CD4-positive, alpha-beta T cell treated with Interleukin-21 for 1 hour (primary cell): ENCODE data around the gene RNU1-1.
"Not testable (repeated sequence)": the region's sequence is repeated elsewhere in the genome, so short reads cannot be mapped to it uniquely, and the experiment has no call there.

Experiments used
- DNase-seq: peaks from one replicate; pipeline ENCODE4 v3.0.0-alpha.2; 2020

Gene RNU1-1

GRCh38 chr1:16521288-16521583 lies 7.2 kb upstream of the RNU1-1 start:
- DNase-seq, result no peak

GRCh38 chr1:16520435-16521287 lies 6.6 kb upstream of the RNU1-1 start:
- not testable (repeated sequence) for DNase-seq

DNA sequence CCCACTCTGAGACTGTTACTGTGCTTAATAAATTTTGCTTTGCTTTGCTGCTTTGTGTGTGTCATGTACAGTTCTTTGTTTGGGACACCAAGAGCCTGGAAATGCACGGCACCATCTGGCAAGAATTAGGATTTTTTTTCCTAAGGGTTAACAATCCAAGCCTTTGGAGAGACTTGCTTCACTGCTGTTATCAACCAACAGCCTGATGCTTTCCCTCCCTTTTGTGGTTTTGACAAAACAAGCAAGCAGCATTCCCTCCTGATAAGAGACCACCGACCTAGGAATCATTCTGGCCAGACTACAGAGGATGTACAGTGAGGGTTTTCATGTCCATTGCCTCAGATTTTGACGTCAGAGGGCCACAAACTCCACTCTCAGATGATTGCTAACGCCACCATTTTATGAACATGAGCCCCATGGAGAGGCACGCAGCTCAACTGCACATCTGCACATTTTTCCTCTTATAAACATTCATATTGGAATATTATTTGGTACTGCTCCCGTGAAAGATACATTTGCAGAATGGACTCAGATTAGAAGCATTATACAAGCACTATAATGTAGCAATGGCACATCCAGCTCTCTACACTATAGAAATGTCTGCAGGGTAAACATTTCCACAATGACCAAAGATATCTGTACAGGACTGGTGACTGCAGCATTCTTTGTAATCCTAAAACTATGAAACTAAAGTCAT lies 5.3 kb upstream of the RNU1-1 start:
- not testable (repeated sequence) for DNase-seq

DNA sequence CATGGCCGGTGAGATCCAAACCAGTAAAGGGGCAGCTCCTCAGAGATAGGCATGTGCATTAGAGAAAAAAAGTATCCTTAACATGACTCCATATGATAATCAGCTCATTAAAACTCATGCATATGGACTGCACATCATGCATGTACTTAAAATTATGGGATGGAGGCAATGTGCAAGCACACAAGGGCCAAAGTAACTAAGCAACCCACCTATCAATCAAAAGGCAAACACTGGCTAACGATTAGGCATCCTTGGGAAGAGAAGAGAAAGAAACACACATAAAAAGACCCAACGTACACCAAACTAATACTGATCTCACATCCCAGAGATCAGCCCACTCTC lies 4.8 kb upstream of the RNU1-1 start:
- DNase-seq, result not testable (repeated sequence)

GRCh38 chr1:16516694-16517410 lies 2.8 kb upstream of the RNU1-1 start:
- DNase-seq, result not testable (repeated sequence)

DNA sequence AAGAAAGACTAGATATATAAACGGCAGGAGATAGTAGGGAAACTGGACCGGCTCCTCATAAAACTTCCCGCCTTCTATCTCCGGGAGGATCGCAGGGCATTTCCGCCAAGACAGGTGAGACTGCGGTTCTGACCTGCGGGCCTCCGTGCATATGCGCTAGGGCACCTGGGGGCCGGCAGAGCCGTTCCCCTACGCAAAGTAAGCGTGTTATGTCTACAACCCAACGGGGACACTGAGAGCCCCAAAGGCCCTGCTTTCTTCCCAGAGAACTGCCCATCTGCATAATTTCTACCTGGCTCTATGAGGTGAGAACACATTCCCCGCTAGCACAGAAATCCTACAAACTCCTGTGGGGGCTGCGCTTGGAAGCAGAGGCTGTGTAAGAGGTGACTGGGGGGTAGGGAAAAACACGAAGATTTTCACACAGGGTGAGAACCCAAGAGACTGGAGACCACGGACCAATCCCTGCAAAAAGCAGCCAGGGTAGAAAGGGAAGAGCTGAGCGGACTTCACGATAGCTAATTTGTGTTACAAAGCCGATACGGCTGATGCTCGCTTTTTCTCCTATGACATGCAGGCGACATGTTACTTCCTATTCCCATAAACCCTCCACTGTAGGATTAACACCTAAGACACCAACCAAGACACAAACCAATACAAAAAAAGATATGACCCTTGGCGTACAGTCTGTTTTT lies 526 bp downstream of the RNU1-1 start:
- peak; percentile 80 for DNase-seq

- peak; percentile 51 for DNase-seq
Observed at GRCh38 chr1:16512624-16513411, 1.3 kb downstream of the RNU1-1 start.

DNA sequence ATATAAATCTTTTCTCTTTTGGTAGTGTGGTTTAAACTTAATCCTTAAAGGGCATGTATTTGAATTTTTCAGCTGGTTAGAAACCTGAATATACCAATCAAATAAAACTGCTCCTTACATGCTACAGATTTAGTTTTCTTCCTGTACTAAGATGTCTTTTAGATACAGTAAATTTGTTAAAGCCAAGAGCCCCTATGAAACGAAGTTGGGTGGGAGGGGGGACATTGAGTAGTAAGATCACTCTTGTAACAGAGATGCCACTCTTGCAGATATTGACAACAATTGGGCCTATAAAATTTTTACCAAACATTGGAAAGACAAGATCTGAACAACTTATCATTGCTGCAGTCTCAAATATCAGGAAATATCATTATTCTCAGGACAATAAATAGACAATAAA lies 2.2 kb downstream of the RNU1-1 start:
- not testable (repeated sequence) for DNase-seq

DNA sequence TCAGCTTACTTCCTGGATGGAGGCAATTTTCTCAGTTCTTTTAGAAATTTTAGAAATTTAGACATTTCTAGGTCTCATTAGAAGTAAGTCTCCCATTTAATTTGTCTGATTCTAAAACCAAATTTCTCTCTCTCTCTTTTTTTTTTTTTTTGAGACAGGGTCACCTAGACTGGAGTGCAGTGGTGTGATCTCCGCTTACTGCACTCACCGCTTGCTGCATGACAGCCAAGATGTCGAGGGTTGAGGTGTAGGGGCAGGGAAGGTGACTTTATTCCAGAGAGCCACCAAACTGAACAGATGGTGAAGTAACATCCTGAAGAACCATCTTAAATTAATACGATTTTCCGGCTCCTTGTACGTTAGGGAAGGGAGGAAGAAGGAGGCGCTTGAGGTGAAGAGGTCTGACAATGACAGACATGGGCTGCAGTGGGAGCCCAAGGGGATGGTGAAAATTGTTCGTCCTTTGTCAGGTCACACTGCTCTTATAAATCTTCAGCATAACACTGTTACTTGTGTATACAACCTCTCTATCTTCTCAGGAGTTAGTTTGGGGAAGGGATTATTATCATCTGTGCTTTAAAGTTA lies 5.1 kb downstream of the RNU1-1 start:
- DNase-seq, result peak; percentile 27

DNA sequence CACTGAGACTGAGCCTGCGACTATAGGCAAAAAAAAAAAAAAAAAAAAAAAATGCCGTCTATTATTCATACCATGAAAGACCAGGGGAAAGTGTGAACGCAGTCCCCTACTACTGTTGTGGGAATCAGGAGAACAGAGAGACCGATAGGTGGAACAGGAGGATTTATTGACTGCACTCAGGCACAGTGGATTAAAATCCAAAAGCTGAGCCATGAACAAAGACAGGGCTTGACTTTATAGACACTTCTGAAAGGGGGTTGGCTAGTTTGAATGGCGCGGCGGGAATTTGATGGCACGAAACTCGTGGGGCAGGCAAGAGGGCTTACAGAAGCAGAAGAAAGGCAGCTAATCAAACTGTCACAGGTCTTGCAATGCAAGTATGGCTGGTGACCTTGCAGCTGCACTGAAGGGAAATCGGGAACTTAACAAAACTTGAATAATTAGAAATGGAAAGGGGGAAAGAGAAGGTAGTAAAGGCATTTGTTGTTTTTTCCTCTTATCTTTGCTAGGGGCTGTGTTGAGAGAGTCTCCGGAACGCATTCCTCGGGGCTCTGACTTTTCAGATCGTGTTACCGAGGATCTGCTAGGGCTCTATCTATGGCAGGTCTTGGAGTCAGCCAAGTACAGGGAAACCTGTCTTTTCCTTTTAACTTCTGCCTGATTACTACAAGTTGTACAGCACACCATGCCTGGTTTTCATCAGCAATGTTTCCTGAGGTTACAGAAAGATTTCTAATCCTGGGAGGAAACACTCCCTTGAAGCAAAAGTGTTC lies 7.5 kb downstream of the RNU1-1 start:
- not testable (repeated sequence) for DNase-seq

GRCh38 chr1:16505870-16506269 lies 8.2 kb downstream of the RNU1-1 start:
- not testable (repeated sequence) for DNase-seq

- DNase-seq, result no peak
Observed at GRCh38 chr1:16503494-16503893, 10.6 kb downstream of the RNU1-1 start.

DNA sequence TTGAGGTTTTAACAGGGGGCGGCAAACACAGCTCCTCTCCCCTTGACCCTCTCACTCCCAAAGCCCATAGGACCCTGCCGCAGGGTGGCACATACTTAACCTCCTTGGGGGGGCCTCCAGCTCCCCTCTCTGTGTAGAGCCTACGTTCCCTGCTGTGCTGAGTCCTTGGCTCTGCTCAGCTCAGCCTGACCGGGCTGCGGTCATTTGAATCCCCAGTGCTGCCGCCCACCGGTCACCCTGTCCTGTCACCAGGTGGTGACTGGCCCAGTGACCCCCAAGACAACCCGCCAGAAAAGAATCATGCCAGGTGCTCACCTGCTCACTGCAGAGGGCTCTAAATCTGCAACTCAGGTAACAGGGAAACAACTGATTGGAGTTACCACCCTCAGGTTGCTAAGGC lies 12.6 kb downstream of the RNU1-1 start:
- DNase-seq, result not testable (repeated sequence)

DNA sequence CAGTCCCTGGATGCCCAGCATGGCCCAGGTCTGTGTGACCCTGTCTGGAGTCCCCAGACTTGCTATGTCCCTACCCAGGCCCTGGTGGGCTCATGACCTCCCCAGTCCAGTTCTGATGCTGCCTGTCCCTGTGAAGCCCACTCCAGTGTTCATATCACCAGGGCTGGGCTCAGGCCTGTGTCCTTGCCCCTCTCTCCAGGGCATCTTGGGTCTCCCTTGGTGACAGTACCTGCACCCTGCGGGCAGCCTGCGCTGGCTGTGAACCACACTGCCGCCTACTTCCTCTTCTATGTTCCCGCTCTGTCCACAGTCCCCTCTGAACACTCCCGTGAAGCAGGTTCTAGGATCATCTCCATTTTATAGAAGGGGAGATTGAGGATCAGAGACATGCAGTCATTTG lies 13.1 kb downstream of the RNU1-1 start:
- not testable (repeated sequence) for DNase-seq

DNA sequence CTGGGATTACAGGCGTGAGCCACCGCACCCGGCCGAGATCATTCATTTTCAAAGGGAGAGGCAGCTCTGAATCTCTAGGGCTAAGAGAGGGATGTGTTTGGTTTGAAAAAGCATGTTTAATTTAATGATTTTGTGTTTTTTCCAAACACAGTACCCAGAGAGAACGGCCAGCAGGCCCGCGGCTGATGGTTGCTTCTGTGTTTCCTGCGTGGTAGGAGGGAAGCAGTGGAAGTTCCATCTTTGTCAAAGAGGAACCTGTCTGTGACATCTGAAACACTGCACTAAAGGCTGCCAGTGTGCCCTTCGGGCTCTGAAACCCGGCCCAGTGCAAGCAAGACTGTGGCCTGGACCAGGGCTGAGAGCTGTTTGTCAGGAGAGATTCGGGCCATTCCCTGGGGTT lies 13.6 kb downstream of the RNU1-1 start:
- not testable (repeated sequence) for DNase-seq

- DNase-seq, result peak; percentile 90
Observed at GRCh38 chr1:16498573-16499413, 15.3 kb downstream of the RNU1-1 start.

GRCh38 chr1:16498047-16498446 lies 16.0 kb downstream of the RNU1-1 start:
- not testable (repeated sequence) for DNase-seq

GRCh38 chr1:16497474-16497904 lies 16.6 kb downstream of the RNU1-1 start:
- not testable (repeated sequence) for DNase-seq

DNA sequence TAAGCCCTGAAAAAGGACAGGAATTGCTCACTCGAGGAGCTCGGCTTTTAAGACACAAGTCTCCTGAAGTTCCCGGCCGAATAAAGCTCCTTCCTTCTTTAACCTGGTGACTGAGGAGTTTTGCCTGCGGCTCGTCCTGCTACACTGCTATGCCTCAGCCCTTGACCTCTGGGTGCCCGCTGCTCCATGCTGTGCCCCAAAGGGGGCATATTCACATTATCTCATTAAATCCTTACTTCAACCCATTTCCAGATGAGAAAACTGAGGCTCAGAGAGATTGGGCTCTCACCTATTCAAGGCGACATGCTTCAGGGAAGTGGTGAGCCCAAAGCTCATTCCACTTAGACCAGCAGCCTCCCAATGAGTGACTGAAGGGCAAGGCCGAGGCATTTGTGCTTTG lies 20.4 kb downstream of the RNU1-1 start:
- DNase-seq, result not testable (repeated sequence)

DNA sequence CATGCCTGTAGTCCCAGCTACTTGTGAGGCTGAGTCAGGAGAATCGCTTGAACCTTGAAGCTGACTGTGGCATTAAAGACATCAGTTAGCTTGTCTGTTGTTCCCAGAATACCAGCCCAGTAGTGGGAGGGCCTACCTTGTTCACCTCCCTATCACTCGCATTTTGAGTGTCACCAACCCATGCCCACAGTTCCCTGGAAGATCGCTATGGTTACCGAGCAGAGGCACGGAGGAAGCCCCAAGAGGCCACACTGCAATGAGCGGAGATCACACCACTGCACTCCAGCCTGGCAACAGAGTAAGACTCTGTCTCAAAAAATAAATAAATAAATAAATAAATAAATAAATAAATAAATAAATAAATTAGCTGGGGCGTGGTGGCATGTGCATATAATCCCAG lies 21.1 kb downstream of the RNU1-1 start:
- DNase-seq, result not testable (repeated sequence)
